ENCODE results near the gene SLC37A3. TPM values are rescaled to one million over a fixed set of nuclear protein-coding genes. Genes with fewer than 3 reads are reported as not detected.

The SLC37A3 gene, protein sequence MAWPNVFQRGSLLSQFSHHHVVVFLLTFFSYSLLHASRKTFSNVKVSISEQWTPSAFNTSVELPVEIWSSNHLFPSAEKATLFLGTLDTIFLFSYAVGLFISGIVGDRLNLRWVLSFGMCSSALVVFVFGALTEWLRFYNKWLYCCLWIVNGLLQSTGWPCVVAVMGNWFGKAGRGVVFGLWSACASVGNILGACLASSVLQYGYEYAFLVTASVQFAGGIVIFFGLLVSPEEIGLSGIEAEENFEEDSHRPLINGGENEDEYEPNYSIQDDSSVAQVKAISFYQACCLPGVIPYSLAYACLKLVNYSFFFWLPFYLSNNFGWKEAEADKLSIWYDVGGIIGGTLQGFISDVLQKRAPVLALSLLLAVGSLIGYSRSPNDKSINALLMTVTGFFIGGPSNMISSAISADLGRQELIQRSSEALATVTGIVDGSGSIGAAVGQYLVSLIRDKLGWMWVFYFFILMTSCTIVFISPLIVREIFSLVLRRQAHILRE
- total RNA-seq, result 7.5 TPM
- long read RNA-seq, transcript SLC37A3-201 (15 exons, 3,349 nt), result major isoform, 7 of 17 reads
- long read RNA-seq, partial matches to known transcripts, result 0 of 17 reads
- long read RNA-seq, other reads (novel, unspliced or antisense), result 9 of 17 reads

DNA sequence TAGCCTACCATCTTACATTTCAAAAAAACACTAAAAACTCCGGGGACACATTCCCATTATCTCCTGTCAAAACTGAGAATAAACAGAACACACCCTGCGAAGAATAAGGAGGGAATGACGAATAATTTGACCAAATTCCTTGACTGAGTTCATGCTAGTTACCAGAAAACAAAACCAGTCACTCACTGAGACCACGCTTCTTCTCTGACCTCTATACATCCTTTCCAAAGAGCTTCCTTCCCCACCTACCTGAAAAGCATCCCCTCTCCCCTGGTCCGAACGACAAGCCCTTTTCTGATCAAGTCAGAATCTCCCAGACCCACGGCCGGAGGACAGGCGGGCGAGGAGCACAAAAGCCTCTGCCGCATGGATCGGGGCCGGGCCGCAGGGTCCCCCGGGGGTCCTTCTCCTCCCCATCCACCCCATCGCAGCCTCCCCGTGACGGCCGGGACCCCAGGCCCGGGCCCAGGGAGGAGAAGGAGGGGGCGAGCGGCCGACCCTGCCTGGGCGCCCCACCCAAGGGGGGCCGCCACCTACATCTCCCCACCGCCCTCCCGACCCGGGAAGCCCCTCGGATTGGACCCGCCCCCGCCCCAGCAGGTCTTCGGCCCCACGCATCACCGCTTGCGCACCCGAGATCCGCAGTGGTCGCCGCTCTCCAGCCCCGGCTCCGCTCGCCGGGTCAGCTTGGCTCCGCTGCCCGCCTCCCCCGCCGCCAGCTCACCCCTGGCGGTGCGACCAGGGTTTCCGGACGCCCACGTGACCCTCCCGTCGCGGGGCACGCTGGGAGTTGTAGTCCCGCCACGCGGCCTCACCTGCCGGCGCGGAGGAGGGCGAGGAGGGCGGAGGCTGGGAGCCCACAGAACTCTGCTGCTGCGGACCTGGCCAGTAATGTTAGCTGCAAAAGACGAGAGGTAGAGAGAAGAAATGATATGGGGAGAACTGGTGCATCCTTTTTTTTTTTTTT is at the start of gene SLC37A3:
SLC37A3 (minus strand) TSS at position 747 of the 967 bp plus-strand sequence. CDS start 16,004 bp downstream, outside the sequence.
- H3K27me3 ChIP-seq (ENCODE audit: low read depth), result peaks cover 25% of the 10 kb centered on the region
- H3K4me1 ChIP-seq, result peaks cover 25% of the 10 kb centered on the region
- TF ChIP-seq, protein P1, sequence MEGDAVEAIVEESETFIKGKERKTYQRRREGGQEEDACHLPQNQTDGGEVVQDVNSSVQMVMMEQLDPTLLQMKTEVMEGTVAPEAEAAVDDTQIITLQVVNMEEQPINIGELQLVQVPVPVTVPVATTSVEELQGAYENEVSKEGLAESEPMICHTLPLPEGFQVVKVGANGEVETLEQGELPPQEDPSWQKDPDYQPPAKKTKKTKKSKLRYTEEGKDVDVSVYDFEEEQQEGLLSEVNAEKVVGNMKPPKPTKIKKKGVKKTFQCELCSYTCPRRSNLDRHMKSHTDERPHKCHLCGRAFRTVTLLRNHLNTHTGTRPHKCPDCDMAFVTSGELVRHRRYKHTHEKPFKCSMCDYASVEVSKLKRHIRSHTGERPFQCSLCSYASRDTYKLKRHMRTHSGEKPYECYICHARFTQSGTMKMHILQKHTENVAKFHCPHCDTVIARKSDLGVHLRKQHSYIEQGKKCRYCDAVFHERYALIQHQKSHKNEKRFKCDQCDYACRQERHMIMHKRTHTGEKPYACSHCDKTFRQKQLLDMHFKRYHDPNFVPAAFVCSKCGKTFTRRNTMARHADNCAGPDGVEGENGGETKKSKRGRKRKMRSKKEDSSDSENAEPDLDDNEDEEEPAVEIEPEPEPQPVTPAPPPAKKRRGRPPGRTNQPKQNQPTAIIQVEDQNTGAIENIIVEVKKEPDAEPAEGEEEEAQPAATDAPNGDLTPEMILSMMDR (IDR thresholded peaks at IDR 0.05; ENCODE audit: borderline replicate concordance), result peak; percentile 44
- H3K36me3 ChIP-seq, result no peaks in the 10 kb centered on the region
- peak within 1 kb of the TSS; percentile 98 for H3K4me3 ChIP-seq
- DNase-seq, result peak; percentile 86
- intact Hi-C loops (cut with micrococcal nuclease), result no loop called here
- peak within 1 kb of the TSS; percentile 84 for H3K27ac ChIP-seq (replicated peaks)
- no peaks in the 10 kb centered on the region for H3K9me3 ChIP-seq (replicated peaks)

DNA sequence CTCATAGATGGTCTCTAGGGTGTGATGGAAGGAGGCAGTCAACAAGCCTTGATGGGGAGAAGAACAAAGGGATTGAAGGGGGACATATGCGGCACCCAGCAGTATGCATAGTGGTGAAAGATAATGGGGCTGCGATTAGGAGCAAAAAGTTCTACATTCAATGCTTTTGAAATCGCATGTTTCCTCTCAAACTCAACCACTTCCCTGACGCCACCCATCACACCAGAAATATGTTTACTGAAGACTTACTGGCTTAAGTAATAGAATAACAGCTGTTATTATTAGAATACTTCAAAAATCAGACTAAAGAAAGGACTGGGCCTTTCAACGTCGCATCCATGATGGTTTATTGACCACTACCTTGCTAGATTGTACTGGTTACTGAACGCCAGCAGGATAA is 49.5 kb upstream of the SLC37A3 start:
- H3K27me3 ChIP-seq (ENCODE audit: low read depth), result no peaks in the 10 kb centered on the region
- peaks cover 9% of the 10 kb centered on the region for H3K36me3 ChIP-seq
- TF ChIP-seq, protein P1 (IDR thresholded peaks at IDR 0.05; ENCODE audit: borderline replicate concordance), result no peak
- no peak overlapping the region for H3K27ac ChIP-seq (replicated peaks)
- no peak for DNase-seq
- H3K9me3 ChIP-seq (replicated peaks), result no peaks in the 10 kb centered on the region
- no peak overlapping the region for H3K4me3 ChIP-seq
- peaks cover 12% of the 10 kb centered on the region for H3K4me1 ChIP-seq
- intact Hi-C loops (cut with micrococcal nuclease), result no loop called here

DNA sequence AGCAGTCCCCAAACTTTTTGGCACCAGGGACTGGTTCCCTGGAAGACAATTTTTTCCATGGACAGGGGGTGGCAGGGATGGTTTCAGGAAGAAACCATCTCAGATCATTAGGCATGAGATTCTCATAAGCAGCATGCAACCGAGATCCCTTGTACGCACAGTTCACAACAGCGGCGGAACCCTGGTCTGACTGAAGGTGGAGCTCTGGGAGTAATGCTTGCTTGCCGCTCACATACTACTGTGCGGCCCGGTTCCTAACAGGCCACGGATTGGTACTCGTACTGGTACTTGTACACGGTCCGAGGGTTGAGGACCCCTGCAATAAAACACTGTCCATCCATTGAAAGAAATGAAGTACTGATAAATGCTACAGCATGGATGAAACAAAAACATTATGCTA is 48.1 kb upstream of the SLC37A3 start:
- Histone ChIP-seq H3K4me3 (no peak overlapping the region), H3K36me3 (no peaks in the 10 kb centered on the region), H3K27ac (replicated peaks) (no peak overlapping the region), H3K4me1 (peaks cover 12% of the 10 kb centered on the region), H3K9me3 (replicated peaks) (no peaks in the 10 kb centered on the region), H3K27me3 (ENCODE audit: low read depth) (no peaks in the 10 kb centered on the region)
- no peak for DNase-seq
- intact Hi-C loops (cut with micrococcal nuclease), result no loop called here
- TF ChIP-seq, protein P1 (IDR thresholded peaks at IDR 0.05; ENCODE audit: borderline replicate concordance), result no peak

DNA sequence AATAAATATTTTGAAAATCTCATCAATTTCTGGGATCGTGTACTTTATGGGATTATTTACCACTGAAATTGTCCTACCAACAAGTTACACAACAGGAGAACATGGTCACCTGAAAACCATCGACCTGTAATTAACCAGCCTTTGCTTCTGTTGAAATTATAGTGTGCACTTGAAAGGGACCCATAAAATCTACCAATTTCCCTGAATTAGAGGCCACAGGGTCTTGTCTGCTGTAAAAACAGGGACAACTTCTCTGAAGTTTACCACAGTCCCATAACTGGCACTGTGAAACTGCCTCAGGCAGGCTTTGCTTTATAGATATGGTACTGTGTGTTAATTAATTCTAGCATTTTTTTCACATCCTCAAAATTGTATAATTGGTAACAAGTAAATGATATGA is 43.2 kb upstream of the SLC37A3 start:
- H3K9me3 ChIP-seq (replicated peaks), result no peaks in the 10 kb centered on the region
- H3K4me3 ChIP-seq, result no peak overlapping the region
- H3K36me3 ChIP-seq, result no peaks in the 10 kb centered on the region
- H3K4me1 ChIP-seq, result no peaks in the 10 kb centered on the region
- DNase-seq, result no peak
- intact Hi-C loops (cut with micrococcal nuclease), result no loop called here
- TF ChIP-seq, protein P1 (IDR thresholded peaks at IDR 0.05; ENCODE audit: borderline replicate concordance), result no peak
- no peak overlapping the region for H3K27ac ChIP-seq (replicated peaks)
- no peaks in the 10 kb centered on the region for H3K27me3 ChIP-seq (ENCODE audit: low read depth)

DNA sequence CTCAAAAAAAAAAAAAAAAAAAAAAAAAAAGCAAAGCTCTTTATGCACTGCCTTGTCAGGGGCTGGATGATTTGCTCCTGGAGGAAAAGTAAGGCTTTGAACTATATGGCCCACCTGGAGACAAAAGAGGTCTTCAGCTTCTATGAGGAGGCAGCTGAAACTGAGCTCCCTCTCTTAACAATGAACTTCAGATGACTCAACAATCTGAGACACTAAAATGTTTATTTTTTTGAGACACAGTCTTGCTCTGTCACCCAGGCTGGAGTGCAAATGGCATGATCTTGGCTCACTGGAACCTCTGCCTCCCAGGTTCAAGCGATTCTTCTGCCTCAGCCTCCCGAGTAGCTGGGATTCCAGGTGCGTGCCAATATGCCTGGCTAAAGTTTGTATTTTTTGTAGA is 42.3 kb upstream of the SLC37A3 start:
- Histone ChIP-seq H3K9me3 (replicated peaks) (no peaks in the 10 kb centered on the region), H3K27ac (replicated peaks) (no peak overlapping the region), H3K36me3 (no peaks in the 10 kb centered on the region), H3K4me1 (peaks cover under 1% of the 10 kb centered on the region), H3K4me3 (no peak overlapping the region), H3K27me3 (ENCODE audit: low read depth) (peaks cover 2% of the 10 kb centered on the region)
- no peak for DNase-seq
- intact Hi-C loops (cut with micrococcal nuclease), result no loop called here
- TF ChIP-seq, protein P1 (IDR thresholded peaks at IDR 0.05; ENCODE audit: borderline replicate concordance), result no peak
